ENCODE data around the gene EDAR. TPM values are rescaled to one million over a fixed set of nuclear protein-coding genes. Genes with fewer than 3 reads are reported as not detected.

Gene EDAR
- total and polyA plus RNA-seq, 10 of the 15 experiments (the other 5 are each of a cell fraction or from before 2014, with no cell fraction given) = 0.04 TPM; not detected in 9

DNA sequence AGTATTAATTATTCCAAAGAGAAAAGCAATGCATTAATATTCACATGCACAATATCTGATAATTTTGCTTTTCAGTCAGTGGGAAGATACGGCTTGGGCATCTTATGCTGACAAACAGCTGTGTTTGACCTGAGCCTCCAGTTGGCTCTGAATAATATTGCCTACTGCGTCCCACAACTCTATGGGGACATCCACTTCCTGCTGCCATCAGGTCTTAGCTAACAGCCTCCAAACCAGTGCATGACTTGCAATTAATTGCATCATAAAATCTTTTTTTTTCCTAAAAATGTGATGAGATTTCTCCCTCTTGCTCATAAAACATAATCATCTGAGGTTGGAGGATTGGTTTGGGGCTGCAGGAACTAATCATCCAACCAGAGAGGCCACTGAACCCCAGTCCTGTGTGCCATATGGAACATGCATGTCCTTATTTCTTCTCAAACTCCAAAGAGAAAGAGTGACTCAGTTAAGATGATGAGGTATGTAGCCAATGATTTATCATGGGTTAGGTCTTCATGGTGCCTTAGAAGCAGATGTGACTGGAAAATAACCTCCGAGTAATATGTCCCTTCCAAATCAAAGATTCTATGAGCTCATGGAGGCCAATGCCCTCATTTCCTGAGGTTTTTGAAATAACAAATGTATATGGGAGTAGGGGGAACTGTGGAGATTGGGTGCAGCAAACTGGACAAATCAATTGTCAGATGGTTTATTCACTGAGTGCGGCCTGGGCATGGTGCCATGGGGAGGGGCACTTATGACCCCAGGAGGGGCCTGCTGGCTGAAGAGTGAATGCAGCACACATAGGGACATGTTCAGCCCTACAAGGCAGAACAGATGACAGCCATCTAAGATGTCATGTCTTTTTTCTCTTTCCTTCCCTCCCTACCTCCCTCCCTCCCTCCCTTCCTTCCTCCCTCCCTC is 39.4 kb downstream of the EDAR start:
- H4K20me1 ChIP-seq (ENCODE audit: control insufficient read depth, insufficient read depth) = no peaks in the 10 kb centered on the region
- no peak for DNase-seq (ENCODE audit: low read depth, low spot score)
- no peak for FAIRE-seq
- H3K27ac ChIP-seq (ENCODE audit: control insufficient read depth, insufficient read depth) = no peak overlapping the region
- peaks cover 10% of the 10 kb centered on the region; the same call in 1 of the 3 replicates for H3K9me3 ChIP-seq (replicated peaks; ENCODE audit: control insufficient read depth, insufficient read depth, low read length)
- no peak for TF ChIP-seq NR2F1 (conservative IDR thresholded peaks at IDR 0.05)
- no peak for TF ChIP-seq ZBTB40 (IDR thresholded peaks at IDR 0.05; ENCODE audit: borderline replicate concordance)
- no peak for TF ChIP-seq TCF12 (IDR thresholded peaks at IDR 0.05; ENCODE audit: low read depth, low read length)
- TF ChIP-seq BACH1 (IDR thresholded peaks at IDR 0.05; ENCODE audit: borderline replicate concordance) = no peak
- TF ChIP-seq PAX8 (IDR thresholded peaks at IDR 0.05) = no peak
- TF ChIP-seq, protein P1, sequence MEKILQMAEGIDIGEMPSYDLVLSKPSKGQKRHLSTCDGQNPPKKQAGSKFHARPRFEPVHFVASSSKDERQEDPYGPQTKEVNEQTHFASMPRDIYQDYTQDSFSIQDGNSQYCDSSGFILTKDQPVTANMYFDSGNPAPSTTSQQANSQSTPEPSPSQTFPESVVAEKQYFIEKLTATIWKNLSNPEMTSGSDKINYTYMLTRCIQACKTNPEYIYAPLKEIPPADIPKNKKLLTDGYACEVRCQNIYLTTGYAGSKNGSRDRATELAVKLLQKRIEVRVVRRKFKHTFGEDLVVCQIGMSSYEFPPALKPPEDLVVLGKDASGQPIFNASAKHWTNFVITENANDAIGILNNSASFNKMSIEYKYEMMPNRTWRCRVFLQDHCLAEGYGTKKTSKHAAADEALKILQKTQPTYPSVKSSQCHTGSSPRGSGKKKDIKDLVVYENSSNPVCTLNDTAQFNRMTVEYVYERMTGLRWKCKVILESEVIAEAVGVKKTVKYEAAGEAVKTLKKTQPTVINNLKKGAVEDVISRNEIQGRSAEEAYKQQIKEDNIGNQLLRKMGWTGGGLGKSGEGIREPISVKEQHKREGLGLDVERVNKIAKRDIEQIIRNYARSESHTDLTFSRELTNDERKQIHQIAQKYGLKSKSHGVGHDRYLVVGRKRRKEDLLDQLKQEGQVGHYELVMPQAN (conservative IDR thresholded peaks at IDR 0.05) = no peak
- no peak for TF ChIP-seq MTA3 (IDR thresholded peaks at IDR 0.05; ENCODE audit: borderline replicate concordance, low read length)
- TF ChIP-seq ZNF217 (IDR thresholded peaks at IDR 0.05) = no peak
- no peak for TF ChIP-seq NFYA (IDR thresholded peaks at IDR 0.05; ENCODE audit: borderline replicate concordance, low read depth, low read length)
- no peak for TF ChIP-seq RAD21 (IDR thresholded peaks at IDR 0.05; ENCODE audit: insufficient read depth, low read depth, low read length)
- TF ChIP-seq MYB (IDR thresholded peaks at IDR 0.05; ENCODE audit: borderline replicate concordance, low read depth, low read length) = no peak
- TF ChIP-seq SMAD5 (IDR thresholded peaks at IDR 0.05; ENCODE audit: low read depth) = no peak
- ChIA-PET RAD21 (ENCODE audit: unreplicated experiment) (no interaction called here), SMC1A (ENCODE audit: uncharacterized antibody, unreplicated experiment) (no interaction called here), CTCF (no interaction called here), POLR2A (interaction anchor here (0.5 to 0.6 kb wide), 2 partner anchors 109 to 255 kb away, joined by 3 to 9 read pairs; no protein-coding TSS in a partner anchor)
- 40% methylated on average over 4 of the region's 4 CpGs for whole genome bisulfite sequencing (ENCODE audit: insufficient coverage, insufficient replicate concordance, low lambda C conversion rate, missing lambda C conversion rate)
- H2AFZ ChIP-seq (ENCODE audit: control insufficient read depth, low read depth, low read length) = no peak overlapping the region
- no TSS peak for BruUV-seq (replicated peaks)
- no peaks in the 10 kb centered on the region for H3K79me2 ChIP-seq (ENCODE audit: control insufficient read depth, insufficient read depth, low read length)
- H3K9ac ChIP-seq (ENCODE audit: control insufficient read depth, insufficient read depth, low read length) = no peak overlapping the region
- no peak for ATAC-seq
- no peak overlapping the region for H3K4me2 ChIP-seq (ENCODE audit: control insufficient read depth, insufficient read depth)
- H3K4me1 ChIP-seq (ENCODE audit: control insufficient read depth, insufficient read depth, low read length) = no peaks in the 10 kb centered on the region
- no peaks in the 10 kb centered on the region for H3K27me3 ChIP-seq (replicated peaks in 1 of 2; ENCODE audit: control insufficient read depth in 2 of 2, insufficient read depth in 2 of 2, low read length in 1 of 2)
- in situ Hi-C loops (cut with MboI) = no loop called here
- intact Hi-C loops (cut with micrococcal nuclease; ENCODE audit: unreplicated experiment) = no loop called here
- no peak overlapping the region for H3K4me3 ChIP-seq
- no peaks in the 10 kb centered on the region for H3K36me3 ChIP-seq (ENCODE audit: control insufficient read depth in 2 of 2, insufficient read depth in 2 of 2, low read length in 1 of 2)
